DND-41 (cell line): ENCODE measurements around the gene NUP214.

Experiments
- CTCF ChIP-seq: IDR thresholded peaks from 2 replicates; pipeline ENCODE4 v1.5.1; 2012; ENCODE audit warnings: borderline replicate concordance, low read length, moderate library complexity, mild to moderate bottlenecking; ENCODE audit not compliant: poor library complexity, severe bottlenecking; ENCODE audit errors: extremely low read depth
- EZH2 ChIP-seq: IDR thresholded peaks from 3 replicates; pipeline ENCODE4 v1.6.1; 2012; ENCODE audit warnings: borderline replicate concordance, low read depth, mild to moderate bottlenecking, moderate library complexity, low read length, inconsistent platforms; ENCODE audit not compliant: severe bottlenecking

- no peak for TF ChIP-seq CTCF
- no peak for TF ChIP-seq EZH2
Measured at GRCh38 chr9:131263701-131264100, 138.3 kb downstream of the NUP214 start.
